ENCODE data around the gene AMOTL2. TPM values are rescaled to one million over a fixed set of nuclear protein-coding genes. Genes with fewer than 3 reads are reported as not detected.
A peak's percentile ranks its signal among the peaks of the same experiment; 100 is the strongest.

Gene AMOTL2
- total RNA-seq, 4 donors from 2014 or later: 20.3 to 72.8 (median 31.6) TPM

DNA sequence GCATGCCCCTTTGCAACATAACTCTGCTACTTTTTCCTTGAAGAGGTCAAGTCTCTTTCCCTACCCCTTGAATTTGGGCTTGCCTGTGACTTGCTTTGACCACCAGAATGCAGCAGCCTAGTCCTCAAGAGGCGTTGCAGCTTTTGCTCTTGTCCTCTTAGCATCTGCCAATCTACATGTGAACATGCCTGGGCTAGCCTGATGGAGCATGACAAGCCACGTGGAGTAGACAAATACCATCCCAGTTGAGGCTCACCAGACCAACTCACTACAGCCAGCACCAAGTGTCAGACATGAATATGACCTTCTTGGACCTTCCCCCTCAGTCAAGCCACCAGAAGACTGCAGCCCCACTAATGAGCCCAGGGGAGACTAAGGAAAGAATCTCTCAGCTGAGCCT, 32.9 kb downstream of the AMOTL2 start:
- Histone ChIP-seq H3K4me3 (no peak overlapping the region), H3K4me1 (no peaks in the 10 kb centered on the region), H3K9me3 (peaks cover 0 to 3% (median 0%) of the 10 kb centered on the region in 4 donors), H3K27me3 (no peaks in the 10 kb centered on the region), H3K27ac (no peak overlapping the region), H3K36me3 (no peaks in the 10 kb centered on the region)
- TF ChIP-seq POLR2A (IDR thresholded peaks at IDR 0.05): no peak
- TF ChIP-seq, protein P1, sequence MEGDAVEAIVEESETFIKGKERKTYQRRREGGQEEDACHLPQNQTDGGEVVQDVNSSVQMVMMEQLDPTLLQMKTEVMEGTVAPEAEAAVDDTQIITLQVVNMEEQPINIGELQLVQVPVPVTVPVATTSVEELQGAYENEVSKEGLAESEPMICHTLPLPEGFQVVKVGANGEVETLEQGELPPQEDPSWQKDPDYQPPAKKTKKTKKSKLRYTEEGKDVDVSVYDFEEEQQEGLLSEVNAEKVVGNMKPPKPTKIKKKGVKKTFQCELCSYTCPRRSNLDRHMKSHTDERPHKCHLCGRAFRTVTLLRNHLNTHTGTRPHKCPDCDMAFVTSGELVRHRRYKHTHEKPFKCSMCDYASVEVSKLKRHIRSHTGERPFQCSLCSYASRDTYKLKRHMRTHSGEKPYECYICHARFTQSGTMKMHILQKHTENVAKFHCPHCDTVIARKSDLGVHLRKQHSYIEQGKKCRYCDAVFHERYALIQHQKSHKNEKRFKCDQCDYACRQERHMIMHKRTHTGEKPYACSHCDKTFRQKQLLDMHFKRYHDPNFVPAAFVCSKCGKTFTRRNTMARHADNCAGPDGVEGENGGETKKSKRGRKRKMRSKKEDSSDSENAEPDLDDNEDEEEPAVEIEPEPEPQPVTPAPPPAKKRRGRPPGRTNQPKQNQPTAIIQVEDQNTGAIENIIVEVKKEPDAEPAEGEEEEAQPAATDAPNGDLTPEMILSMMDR (IDR thresholded peaks at IDR 0.05): no peak
- peak in 1 of 3 donors; percentile 18 for DNase-seq

DNA sequence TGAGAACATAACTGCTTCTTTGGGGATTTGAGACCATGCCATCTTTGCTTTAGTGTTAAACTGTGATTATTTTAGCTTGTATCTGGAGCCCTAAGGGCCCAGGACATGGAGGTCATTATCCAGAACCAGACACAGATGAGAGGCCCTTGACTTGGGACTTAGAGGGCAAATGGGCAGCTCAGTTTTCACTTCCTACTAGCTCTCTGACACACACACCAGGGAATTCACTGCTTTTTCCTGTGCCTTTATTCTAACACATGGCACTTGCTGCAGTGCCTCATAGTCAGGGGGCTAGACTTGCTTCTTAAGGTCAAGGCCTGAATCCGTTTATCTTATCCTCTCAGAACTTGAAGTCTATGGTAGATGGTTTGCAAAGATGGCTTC, 33.3 kb downstream of the AMOTL2 start:
- Histone ChIP-seq H3K27ac (no peak overlapping the region), H3K27me3 (no peaks in the 10 kb centered on the region)

DNA sequence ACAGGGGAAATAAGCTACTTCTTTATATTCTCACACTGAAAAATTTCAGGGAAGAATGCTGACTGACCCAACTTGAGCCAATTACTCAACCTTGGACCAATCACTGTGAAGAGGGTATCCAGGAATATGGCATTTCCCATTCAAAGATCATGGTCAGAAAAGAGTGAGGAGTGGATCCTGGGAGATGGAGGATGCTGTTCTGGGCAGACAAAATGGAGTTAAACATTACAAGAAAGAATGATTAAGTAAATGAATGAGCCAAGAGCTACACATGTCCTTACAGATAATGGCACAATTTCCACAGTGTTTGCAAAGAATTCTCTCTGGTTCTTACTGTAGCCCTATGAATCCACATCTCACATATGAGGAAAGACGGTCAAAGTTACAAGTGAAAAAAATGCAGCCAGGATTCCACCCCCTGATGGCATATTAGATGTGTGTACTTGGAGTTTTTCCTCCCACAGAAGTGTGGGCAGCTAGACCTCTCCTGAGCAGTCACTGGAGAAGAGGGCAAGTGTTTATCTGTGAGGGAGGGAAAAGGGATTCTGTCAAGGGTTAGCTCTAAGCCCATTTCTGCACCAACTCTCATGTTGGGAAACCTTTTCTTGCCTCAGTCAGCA, 33.8 kb downstream of the AMOTL2 start:
- no peak overlapping the region for H3K27ac ChIP-seq
- no peaks in the 10 kb centered on the region for H3K4me1 ChIP-seq
- no peaks in the 10 kb centered on the region for H3K36me3 ChIP-seq
- no peak for DNase-seq
- no peaks in the 10 kb centered on the region for H3K9me3 ChIP-seq
- no peak for TF ChIP-seq POLR2A (IDR thresholded peaks at IDR 0.05)
- TF ChIP-seq, protein P1 (IDR thresholded peaks at IDR 0.05): no peak
- H3K27me3 ChIP-seq: no peaks in the 10 kb centered on the region
- H3K4me3 ChIP-seq: no peak overlapping the region

More for the DNA sequence above, 33.3 kb downstream of the AMOTL2 start:
- peak in 1 of 3 donors; percentile 6 for DNase-seq
- TF ChIP-seq POLR2A (IDR thresholded peaks at IDR 0.05): no peak
- TF ChIP-seq, protein P1 (IDR thresholded peaks at IDR 0.05): no peak
- Histone ChIP-seq H3K4me1 (no peaks in the 10 kb centered on the region), H3K4me3 (no peak overlapping the region), H3K36me3 (no peaks in the 10 kb centered on the region), H3K9me3 (no peaks in the 10 kb centered on the region)

DNA sequence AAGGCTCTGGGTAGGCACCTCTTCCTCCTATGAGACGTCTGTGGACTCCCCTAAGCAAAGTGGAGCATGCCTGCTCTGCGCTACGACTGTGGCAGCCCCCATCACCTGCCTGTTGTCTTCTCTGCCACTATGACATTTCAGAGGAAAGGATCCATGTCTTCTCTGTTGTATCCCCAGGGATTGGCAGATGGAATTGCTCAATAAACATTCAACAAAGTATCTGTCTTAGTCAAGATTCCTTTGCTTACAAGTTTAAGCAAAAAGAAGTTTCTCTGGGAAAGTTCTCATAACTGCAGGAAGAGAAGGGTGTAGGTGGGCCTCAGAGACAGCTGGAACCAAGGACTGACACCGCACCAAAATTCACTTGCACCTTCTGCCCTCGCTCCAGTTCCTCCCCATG, 34.3 kb downstream of the AMOTL2 start:
- Histone ChIP-seq H3K9me3 (no peaks in the 10 kb centered on the region), H3K27me3 (no peaks in the 10 kb centered on the region), H3K4me1 (no peaks in the 10 kb centered on the region), H3K4me3 (no peak overlapping the region), H3K36me3 (no peaks in the 10 kb centered on the region), H3K27ac (no peak overlapping the region)
- peak in 1 of 3 donors; percentile 11 for DNase-seq
- TF ChIP-seq, protein P1 (IDR thresholded peaks at IDR 0.05): no peak
- no peak for TF ChIP-seq POLR2A (IDR thresholded peaks at IDR 0.05)

DNA sequence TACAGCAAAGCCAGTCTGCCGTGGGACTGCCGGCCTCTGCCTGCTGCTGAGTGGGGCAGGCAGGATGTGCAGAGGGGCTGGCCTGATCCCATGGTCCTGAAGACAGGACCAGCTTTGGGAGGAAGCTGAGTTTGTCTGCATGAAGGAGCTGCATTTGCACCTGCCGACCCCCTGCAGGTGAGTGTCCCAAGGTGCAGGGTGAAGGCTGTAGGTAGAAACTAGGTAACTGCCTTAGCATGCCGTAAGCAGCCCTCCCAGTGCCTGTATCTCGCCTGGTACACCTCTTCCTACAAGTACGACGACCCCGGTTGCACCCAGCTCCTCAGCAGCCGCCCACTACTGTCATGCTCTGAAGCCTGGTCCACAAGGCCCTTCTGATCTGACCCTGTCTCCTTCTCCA, 34.9 kb downstream of the AMOTL2 start:
- Histone ChIP-seq H3K27me3 (no peaks in the 10 kb centered on the region), H3K36me3 (no peaks in the 10 kb centered on the region), H3K9me3 (no peaks in the 10 kb centered on the region), H3K4me3 (no peak overlapping the region), H3K27ac (no peak overlapping the region), H3K4me1 (peaks cover 0 to 6% (median 0%) of the 10 kb centered on the region in 4 donors)
- no peak for TF ChIP-seq POLR2A (IDR thresholded peaks at IDR 0.05)
- TF ChIP-seq, protein P1 (IDR thresholded peaks at IDR 0.05): no peak
- peak in 1 of 3 donors; percentile 28 for DNase-seq

Measured in Peyer's patch (tissue), 4 donors.